Fibroblast of gingiva (primary cell): ENCODE data around the gene FEM1B.

Experiments
- DNase-seq: peaks from one replicate; pipeline ENCODE4 v3.0.0-alpha.2; 2011; ENCODE audit warnings: low read depth

The FEM1B gene

GRCh38 chr15:68309024-68309423 lies 31.5 kb downstream of the FEM1B start:
- peak; percentile 20 for DNase-seq

DNA sequence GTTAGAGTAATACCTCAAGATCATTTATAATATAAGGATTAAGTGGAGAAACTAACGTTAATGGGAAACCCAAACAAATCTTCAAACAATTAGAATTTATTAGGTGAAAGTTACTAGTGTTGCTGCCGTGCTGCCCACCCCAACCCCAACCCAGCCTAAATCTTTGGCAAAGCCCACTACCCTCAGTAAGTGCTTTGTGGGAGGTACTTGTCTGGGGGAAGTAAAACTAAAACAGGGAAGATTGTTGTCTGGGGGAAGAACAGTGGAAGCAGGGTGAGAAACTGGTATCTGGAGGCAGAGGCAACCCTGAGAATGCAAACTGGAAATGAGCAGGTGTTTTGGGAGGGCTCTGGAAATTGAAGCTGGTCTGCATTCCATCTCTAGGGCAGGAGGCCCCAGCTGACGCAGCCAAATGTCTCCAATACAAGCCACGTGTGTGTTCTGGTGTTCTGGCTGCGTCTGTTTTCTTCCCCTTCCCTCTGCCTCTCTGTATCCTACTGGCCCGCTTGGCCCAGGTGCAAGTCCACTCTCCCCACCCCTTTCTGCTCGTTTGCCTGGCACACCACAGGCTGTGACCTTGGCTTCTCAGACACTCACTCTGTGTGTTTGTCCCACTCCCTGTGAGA lies 32.7 kb downstream of the FEM1B start:
- no peak for DNase-seq

DNA sequence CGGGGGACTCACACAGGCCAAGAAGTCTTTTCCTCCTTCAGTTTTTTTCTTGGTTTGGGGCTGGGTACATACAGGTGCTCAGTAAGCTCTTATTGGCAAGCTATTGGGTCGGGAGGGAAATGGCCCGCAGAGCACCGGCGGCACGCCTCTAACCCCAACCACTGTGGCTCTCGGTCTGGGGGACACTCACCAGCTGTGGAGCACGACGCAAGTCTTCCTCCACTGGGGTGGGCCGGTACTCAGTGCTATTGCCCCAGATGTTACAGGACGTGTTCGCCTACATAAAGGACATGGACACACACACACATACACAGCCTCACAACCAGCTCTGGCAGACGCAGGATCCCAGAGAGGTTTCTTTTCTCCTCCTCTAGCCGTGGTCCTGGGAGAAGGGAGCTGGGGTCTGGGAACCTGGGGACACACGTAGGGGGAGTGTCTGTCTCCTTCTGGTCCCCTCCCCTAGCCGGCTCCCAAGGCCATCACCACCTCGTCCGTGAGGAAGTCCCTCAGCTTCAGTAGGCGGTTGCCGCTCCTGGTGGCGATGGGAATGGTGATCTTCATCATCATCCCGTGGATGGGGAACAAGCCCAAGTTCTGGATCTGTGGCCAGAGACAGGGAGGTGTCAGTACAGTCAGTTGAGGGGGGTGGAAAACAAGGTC lies 33.4 kb downstream of the FEM1B start:
- no peak for DNase-seq

- DNase-seq, result no peak
Observed at GRCh38 chr15:68311464-68311835, 33.9 kb downstream of the FEM1B start.

GRCh38 chr15:68311859-68312557 lies 34.5 kb downstream of the FEM1B start:
- DNase-seq, result no peak

- no peak for DNase-seq
Observed at GRCh38 chr15:68312701-68313204, 35.2 kb downstream of the FEM1B start.

- no peak for DNase-seq
Observed at GRCh38 chr15:68313501-68314410, 36.2 kb downstream of the FEM1B start.

- DNase-seq, result no peak
Observed at GRCh38 chr15:68314563-68314962, 37.0 kb downstream of the FEM1B start.

GRCh38 chr15:68315035-68315434 lies 37.5 kb downstream of the FEM1B start:
- no peak for DNase-seq

DNA sequence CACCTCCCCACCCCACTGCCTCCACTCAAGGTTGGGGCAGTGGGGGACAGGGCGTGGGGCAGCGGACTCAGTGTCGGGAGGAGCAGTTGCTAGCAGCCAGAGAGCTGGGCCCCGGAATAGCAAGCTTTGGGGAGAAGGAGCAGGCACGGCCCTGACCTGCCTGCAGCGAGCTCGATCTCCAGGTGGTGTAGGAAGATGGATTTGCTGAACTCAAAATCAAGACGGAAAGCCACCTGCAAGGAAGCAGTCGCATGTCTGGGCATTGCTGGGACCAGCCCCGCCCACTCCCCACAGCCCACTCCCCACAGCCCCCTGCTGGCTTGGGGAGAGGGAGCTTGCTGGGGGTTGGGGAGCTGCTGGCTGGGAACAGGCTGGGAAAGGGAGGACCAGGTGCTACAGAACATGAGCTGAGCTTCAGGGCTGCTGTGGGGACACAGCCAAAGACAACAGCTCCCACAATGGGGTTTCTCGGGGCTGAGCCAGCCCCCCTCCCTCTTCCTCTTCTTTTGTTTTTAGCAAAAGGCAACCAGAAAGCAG lies 38.0 kb downstream of the FEM1B start:
- DNase-seq, result no peak

DNA sequence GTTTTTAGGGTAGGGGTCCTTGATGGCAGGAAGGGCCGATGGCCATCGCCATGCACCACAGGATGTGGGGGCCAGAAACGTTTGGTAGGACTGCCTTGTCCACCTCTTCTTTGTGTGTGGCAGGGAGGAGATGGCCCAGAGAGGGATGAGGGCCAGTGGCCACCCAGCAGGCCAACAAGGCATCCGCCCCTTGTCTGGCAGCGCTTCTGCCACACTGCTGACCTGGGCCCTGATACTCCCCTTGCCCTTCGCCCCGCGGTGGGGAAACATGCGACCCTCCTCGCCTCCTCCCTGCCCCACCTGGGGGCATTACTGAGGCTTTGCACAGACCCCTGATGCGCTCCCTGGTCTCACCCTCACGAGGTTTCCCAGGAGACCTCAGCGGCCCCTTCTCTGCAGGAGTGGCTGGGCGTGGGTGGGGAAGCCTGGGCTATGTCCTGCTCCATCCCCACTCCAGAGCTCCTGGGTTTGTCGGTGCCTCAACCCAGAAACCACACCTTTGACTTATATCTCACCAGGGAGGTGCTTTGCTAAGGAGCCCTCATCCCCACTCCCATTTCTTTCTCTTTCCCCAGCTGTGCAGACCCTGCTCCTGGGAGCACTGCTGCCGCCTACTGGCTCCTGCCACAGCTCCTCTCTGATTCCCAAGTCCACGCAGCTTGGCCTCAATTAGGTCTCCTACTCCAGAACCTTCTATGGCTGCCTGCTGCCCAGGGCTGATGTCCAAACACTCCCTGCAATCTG lies 38.7 kb downstream of the FEM1B start:
- DNase-seq, result no peak

GRCh38 chr15:68317281-68318007 lies 39.9 kb downstream of the FEM1B start:
- DNase-seq, result no peak

- DNase-seq, result no peak
Observed at GRCh38 chr15:68318008-68318835, 40.7 kb downstream of the FEM1B start.

DNA sequence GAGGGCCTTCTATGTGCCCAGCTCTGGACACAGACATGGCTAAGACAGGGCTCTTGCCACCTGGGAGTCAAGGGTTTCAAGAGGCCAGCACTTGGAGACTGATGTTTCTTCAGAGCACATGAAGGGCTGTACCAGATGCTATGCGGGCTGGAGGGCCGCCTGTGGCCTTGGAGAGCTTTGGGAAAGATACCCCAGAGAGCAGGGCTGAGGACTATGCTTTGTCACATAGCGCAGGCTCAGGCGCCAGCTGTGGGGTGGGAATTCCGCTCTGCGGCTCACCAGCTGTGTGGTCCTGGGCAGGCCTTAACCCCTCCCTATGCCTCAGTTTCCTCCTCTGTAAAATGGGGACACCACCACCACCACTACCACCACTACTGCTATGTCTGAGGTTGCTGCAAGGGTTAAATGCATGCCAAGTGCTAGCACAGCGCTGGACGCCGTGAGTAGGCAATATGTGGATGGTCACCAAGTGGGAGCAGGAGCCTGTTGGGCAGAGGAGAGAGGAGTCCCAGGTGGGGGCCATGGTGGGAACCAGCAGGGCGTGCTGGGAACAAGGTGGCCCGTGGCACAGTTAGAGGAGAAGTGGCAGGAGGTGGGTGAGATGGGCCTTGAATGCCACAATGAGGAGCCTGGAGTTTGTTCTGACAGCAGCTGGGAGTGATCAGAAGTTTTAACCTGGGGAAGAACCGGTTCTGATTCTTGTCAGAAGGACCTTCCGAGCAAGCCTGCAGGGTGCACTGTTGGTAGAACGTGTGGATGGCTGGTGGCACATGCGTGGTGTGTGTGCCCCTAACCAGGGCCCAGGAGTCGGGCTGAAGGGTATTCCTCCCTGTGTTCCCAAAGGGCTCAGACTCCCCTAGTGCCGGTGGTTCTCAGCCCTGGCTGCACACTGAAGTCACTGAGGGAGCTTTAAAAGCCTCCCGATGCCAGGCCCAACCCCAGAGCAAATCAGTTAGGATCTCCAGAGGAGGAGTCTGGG lies 41.7 kb downstream of the FEM1B start:
- DNase-seq, result no peak

DNA sequence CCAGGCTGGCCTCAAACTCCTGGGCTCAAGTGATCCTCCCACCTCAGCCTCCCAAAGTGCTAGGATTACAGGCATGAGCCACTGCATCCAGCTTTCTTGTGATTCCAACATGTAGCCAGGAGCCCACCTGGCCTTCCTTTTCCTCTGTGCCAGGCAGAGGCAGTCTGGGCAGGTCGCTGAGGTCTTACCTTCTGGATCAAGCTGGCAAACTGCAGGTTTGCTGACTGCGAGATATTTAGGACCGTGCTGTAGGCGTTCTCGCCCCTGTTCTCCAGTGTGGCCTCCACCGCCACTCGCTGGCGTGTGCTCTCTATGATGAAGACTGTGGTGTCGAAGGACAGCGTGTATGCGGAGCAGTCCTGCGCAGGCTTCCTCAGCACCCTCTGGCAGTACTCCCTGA lies 42.5 kb downstream of the FEM1B start:
- no peak for DNase-seq

- no peak for DNase-seq
Observed at GRCh38 chr15:68321229-68321628, 43.7 kb downstream of the FEM1B start.

DNA sequence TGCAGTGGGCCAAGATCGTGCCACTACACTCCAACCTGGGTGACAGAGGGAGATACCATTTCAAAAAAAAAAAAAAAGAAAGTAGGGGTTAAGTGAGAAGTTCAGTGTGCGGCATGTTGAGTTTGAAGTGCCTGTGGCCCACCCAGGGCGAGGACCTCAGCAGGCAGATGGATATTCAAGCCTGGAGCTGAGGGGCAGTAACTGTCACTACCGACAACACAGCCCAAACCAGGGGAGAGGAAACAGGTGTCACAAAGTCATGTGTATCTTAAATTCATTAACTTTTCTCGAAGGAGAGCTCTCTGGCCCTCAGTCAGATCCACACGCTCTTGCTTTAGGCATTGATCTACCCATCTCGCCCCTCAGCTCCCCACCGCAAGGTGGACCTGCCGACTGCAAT lies 45.3 kb downstream of the FEM1B start:
- no peak for DNase-seq

- no peak for DNase-seq
Observed at GRCh38 chr15:68325726-68326125, 48.2 kb downstream of the FEM1B start.
